SK-N-SH (cell line): ENCODE measurements around the gene PPIP5K1. TPM values are rescaled to one million over a fixed set of nuclear protein-coding genes. Genes with fewer than 3 reads are reported as not detected.
"Not testable (repeated sequence)": the region's sequence is repeated elsewhere in the genome, so short reads cannot be mapped to it uniquely, and the experiment has no call there.

Source experiments
- CTCF ChIA-PET: fragments of 300-600, 350-600 bp; formaldehyde crosslinking; extraction: SDS; loops from one replicate; lab custom pipeline; 2021; lab: Yijun Ruan, JAX
- POLR2A ChIA-PET: fragments of 350-600 bp; sonication (Branson Sonifier 250); formaldehyde crosslinking; extraction: SDS; loops from one replicate; lab custom pipeline; 2020; ENCODE audit warnings: antibody characterized with exemption, inconsistent platforms; lab: Yijun Ruan, JAX
- DNase-seq: peaks from one replicate; pipeline ENCODE4 v3.0.0; 2012
- H2AFZ ChIP-seq: fragments of 200-600 bp; sonication (generic); 2 replicates; pipeline ENCODE4 v1.8.1; 2016; ENCODE audit warnings: antibody characterized with exemption, mild to moderate bottlenecking, low read depth
- H3F3A ChIP-seq: fragments of 200-600 bp; sonication (generic); replicated peaks from 2 replicates; pipeline ENCODE3; 2016; ENCODE audit warnings: antibody characterized with exemption, mild to moderate bottlenecking; ENCODE audit not compliant: insufficient read depth
- H3K27ac ChIP-seq, 2 experiments: fragments of 200-500 bp in 1 of 2; fragments of 200-600 bp in 1 of 2; sonication (Bioruptor generic) in 1 of 2; sonication (generic), shearing (Covaris generic) in 1 of 2; 2 replicates each; pipeline versions ENCODE4 v1.5.1 to v1.6.1; 2014 to 2016; ENCODE audit warnings: low read depth in 2 of 2, inconsistent platforms in 1 of 2, low read length in 1 of 2, mild to moderate bottlenecking in 1 of 2, mixed read lengths in 1 of 2
- H3K27me3 ChIP-seq: fragments of 200-600 bp; sonication (generic), shearing (Covaris generic); 2 replicates; pipeline ENCODE4 v1.6.1; 2016; ENCODE audit warnings: mixed run types; ENCODE audit not compliant: insufficient read depth
- H3K36me3 ChIP-seq, 2 experiments: fragments of 200-500 bp in 1 of 2; fragments of 200-600 bp in 1 of 2; sonication (Bioruptor generic) in 1 of 2; sonication (generic) in 1 of 2; replicated peaks in 1 of 2; 2 replicates each; pipeline versions ENCODE3 to v1.5.1; 2014 to 2016; ENCODE audit warnings: low read length in 1 of 2, mild to moderate bottlenecking in 1 of 2; ENCODE audit not compliant: insufficient read depth in 2 of 2, control insufficient read depth in 1 of 2
- H3K4me1 ChIP-seq, 2 experiments: fragments of 200-500 bp in 1 of 2; fragments of 200-600 bp in 1 of 2; sonication (Bioruptor generic) in 1 of 2; sonication (generic), shearing (Covaris generic) in 1 of 2; 2 replicates each; pipeline versions ENCODE4 v1.5.1 to v1.6.1; 2014 to 2016; ENCODE audit warnings: low read depth in 1 of 2, low read length in 1 of 2, mixed run types in 1 of 2; ENCODE audit not compliant: insufficient read depth in 2 of 2, control insufficient read depth in 1 of 2
- H3K4me2 ChIP-seq: fragments of 200-600 bp; sonication (generic), shearing (Covaris generic); 2 replicates; pipeline ENCODE4 v1.6.1; 2017; ENCODE audit warnings: mixed run types
- H3K4me3 ChIP-seq, 2 experiments: fragments of 200-500 bp in 1 of 2; fragments of 200-600 bp in 1 of 2; sonication (Bioruptor generic) in 1 of 2; sonication (generic), shearing (Covaris generic) in 1 of 2; 2 replicates each; pipeline versions ENCODE4 v1.5.1 to v1.8.1; 2014 to 2016; ENCODE audit warnings: low read depth in 2 of 2, inconsistent platforms in 1 of 2, low read length in 1 of 2, mild to moderate bottlenecking in 1 of 2, mixed read lengths in 1 of 2, moderate library complexity in 1 of 2
- H3K79me2 ChIP-seq: fragments of 200-600 bp; sonication (generic); 2 replicates; pipeline ENCODE4 v1.8.1; 2017; ENCODE audit warnings: mild to moderate bottlenecking; ENCODE audit not compliant: insufficient read depth
- H3K9ac ChIP-seq: fragments of 200-600 bp; sonication (generic); 2 replicates; pipeline ENCODE4 v1.6.1; 2017; ENCODE audit warnings: mixed run types
- H3K9me2 ChIP-seq: fragments of 200-600 bp; sonication (generic); 2 replicates; pipeline ENCODE4 v1.6.1; 2017; ENCODE audit warnings: mixed run types
- H3K9me3 ChIP-seq: fragments of 200-600 bp; sonication (generic); 2 replicates; pipeline ENCODE4 v1.6.1; 2017; ENCODE audit warnings: mixed run types, mild to moderate bottlenecking, moderate library complexity
- H4K20me1 ChIP-seq: fragments of 200-600 bp; sonication (generic); 2 replicates; pipeline ENCODE4 v1.6.1; 2017; ENCODE audit warnings: mild to moderate bottlenecking, mixed run types; ENCODE audit not compliant: insufficient read depth
- WGBS: methylation state at CpG from one replicate; pipeline ENCODE4 v1.1.6; 2017; ENCODE audit warnings: low lambda C conversion rate; 5-methylcytosine and 5-hydroxymethylcytosine counted together
- polyA plus RNA-seq, 3 experiments: library from polyadenylated mRNA; depleted of rRNA; stranded (reverse); fragments of >200 nt; gene quantifications; 2 replicates each; pipeline ENCODE4 v1.2.3, GENCODE V29; 2012

Gene PPIP5K1
- polyA plus RNA-seq, 1 of the 3 experiments (the other 2 are of a cell fraction): 28.5 TPM

DNA sequence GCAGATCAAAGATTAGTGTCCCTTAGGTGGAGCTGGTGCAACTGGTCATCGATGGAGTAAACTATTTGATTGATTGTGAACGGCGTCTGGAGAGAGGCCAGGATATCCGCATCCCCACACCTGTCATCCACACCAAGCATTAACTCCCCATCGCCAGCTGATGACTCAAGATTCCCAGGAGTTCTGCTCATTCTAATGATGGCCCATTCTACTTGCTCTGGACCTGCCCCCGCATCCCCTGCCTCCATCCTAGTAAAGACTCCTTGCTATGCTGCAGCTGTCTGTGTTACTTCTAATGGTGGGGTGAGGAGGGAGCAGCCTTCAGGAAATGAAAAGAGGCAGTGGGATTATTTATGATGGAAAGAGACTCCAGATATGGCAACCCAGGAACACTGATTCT is 9.1 kb upstream of the PPIP5K1 start:
- H3K79me2 ChIP-seq, H2AFZ ChIP-seq, H4K20me1 ChIP-seq, H3K9me3 ChIP-seq, H3K4me2 ChIP-seq, DNase-seq, H3K9ac ChIP-seq, H3K36me3 ChIP-seq, H3F3A ChIP-seq, CTCF ChIA-PET, POLR2A ChIA-PET, H3K9me2 ChIP-seq, H3K27ac ChIP-seq, H3K27me3 ChIP-seq, H3K4me3 ChIP-seq, H3K4me1 ChIP-seq: not testable (repeated sequence)
- 66% methylated on average over 6 of the region's 6 CpGs for WGBS

DNA sequence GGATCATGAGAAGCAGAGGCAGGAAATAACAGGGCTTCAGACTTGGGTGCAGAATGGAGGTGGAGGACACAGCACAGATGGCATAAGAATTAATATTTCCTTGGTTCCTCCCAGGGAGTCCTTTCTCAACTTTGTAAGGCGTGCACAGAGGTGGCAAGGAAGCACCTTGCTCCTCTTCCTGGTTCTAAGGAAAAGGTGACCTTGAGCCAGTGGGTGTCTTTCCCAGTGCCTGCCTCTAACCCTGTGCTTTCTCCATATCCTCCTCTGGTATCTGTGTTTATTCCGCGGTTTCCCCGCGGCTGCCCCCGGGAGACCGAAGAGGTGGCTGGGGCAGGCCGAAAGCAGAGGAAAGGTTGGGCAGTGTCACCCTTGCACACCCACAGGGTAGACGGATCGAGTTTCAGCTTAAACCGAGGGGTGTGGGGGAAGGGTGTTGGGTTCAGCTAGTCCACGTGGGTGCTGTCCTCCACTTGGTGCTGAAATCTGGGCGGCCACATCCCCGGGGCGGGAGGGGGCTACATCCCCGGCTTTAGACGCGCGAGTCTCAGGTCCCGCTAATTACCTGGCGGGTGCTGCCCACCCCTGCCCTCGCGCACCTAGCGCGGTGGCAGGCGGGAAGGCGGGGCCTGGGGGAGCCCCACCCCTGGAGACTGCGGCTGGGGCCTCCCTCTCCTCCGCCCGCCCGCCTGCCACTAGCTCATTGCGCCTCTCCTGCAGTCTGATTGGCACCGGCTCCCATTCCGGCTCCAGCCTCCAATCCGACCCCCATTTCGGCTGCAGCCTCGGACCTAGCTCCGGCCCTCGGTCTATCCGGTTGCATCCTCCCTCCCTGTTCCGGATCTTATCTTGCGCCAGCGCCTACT is 3.6 kb upstream of the PPIP5K1 start, which contains the start of gene CKMT1B:
Gene CKMT1B, plus strand, starts transcription at position 700 of the 863 bp plus-strand sequence. CDS start 192 bp downstream, outside the sequence.
- H3K9ac ChIP-seq, H3K4me3 ChIP-seq, H3K9me3 ChIP-seq, DNase-seq, H4K20me1 ChIP-seq, H3F3A ChIP-seq, H3K79me2 ChIP-seq, H2AFZ ChIP-seq, H3K4me2 ChIP-seq, CTCF ChIA-PET, POLR2A ChIA-PET, H3K9me2 ChIP-seq, H3K36me3 ChIP-seq, H3K4me1 ChIP-seq, H3K27me3 ChIP-seq, H3K27ac ChIP-seq: not testable (repeated sequence)
- WGBS: no CpG with 5 or more reads among the region's 43 CpGs

GRCh38 chr15:43592841-43593240 is 2.8 kb upstream of the PPIP5K1 start:
- 27% methylated on average over 4 of the region's 8 CpGs for WGBS
- H3K4me1 ChIP-seq, H3F3A ChIP-seq, H3K36me3 ChIP-seq, CTCF ChIA-PET, H3K9ac ChIP-seq, H3K4me3 ChIP-seq, H3K9me3 ChIP-seq, H3K4me2 ChIP-seq, H3K79me2 ChIP-seq, H3K9me2 ChIP-seq, POLR2A ChIA-PET, H2AFZ ChIP-seq, H3K27me3 ChIP-seq, DNase-seq, H4K20me1 ChIP-seq, H3K27ac ChIP-seq: not testable (repeated sequence)

DNA sequence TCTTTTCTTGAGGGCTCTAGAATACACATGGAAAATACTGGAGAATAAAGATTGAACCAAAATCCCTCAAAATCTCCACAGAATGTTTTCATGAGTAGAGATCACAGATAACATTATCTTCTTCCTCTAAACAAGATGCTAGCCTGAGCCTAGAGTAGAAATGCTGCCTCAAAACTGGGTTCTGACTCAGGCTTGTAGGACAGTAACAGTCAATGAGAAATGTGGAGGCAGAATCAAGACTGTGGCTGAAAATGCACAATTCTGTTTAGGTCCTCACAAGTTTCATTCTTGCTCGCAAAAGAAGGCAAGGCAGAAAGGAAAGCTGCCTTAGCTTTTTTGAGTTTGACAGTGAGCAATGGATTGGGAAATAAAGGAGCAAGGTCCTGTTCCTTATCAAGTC is 15.4 kb downstream of the PPIP5K1 start:
- H3K36me3 ChIP-seq, H4K20me1 ChIP-seq, POLR2A ChIA-PET, H3K79me2 ChIP-seq, CTCF ChIA-PET, H3K4me2 ChIP-seq, H3F3A ChIP-seq, H3K9me2 ChIP-seq, H3K4me3 ChIP-seq, H3K9ac ChIP-seq, H3K4me1 ChIP-seq, H3K9me3 ChIP-seq, H3K27ac ChIP-seq, H3K27me3 ChIP-seq, H2AFZ ChIP-seq, DNase-seq: not testable (repeated sequence)
- WGBS: no CpG with 5 or more reads among the region's 1 CpG

DNA sequence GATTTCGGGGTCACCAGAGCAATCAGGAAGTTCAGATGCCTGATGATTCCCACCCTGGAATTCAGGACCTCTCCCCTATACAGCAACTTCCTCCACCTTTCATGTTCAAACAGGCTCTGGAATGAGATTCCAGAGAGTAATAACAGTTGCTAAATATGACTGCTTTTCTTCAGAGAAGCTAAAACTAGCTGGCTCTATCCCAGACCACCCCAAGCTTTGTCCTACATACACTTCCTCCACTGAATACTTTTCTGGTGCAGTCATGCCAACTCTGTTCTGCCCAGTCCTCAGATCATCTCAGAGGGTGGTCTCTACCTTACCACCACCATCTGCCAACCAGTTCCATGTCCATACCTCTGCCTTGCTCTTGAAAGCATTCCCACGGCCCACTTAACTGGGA is 23.4 kb downstream of the PPIP5K1 start:
- POLR2A ChIA-PET, H3K27ac ChIP-seq, H2AFZ ChIP-seq, H3K9me2 ChIP-seq, H4K20me1 ChIP-seq, H3K4me2 ChIP-seq, H3F3A ChIP-seq, H3K4me1 ChIP-seq, H3K9me3 ChIP-seq, DNase-seq, H3K4me3 ChIP-seq, H3K27me3 ChIP-seq, H3K79me2 ChIP-seq, CTCF ChIA-PET, H3K36me3 ChIP-seq, H3K9ac ChIP-seq: not testable (repeated sequence)
- no CpG with 5 or more reads among the region's 2 CpGs for WGBS

GRCh38 chr15:43563793-43564192 is 26.2 kb downstream of the PPIP5K1 start:
- CTCF ChIA-PET, H3K4me3 ChIP-seq, H3K9me2 ChIP-seq, H3F3A ChIP-seq, H4K20me1 ChIP-seq, H3K27ac ChIP-seq, H3K4me2 ChIP-seq, DNase-seq, H3K36me3 ChIP-seq, H3K79me2 ChIP-seq, H2AFZ ChIP-seq, POLR2A ChIA-PET, H3K27me3 ChIP-seq, H3K9ac ChIP-seq, H3K9me3 ChIP-seq, H3K4me1 ChIP-seq: not testable (repeated sequence)
- no CpG with 5 or more reads among the region's 8 CpGs for WGBS
